Ramos (cell line): Measurements from ENCODE around the gene ZNF574.

Experiments
- in situ Hi-C: fragments of 300-500 bp; cut with MboI; formaldehyde crosslinking; loops from one replicate; pipeline ENCODE4 v1.14.3; 2022; ENCODE audit warnings: low sequenced_read_pairs; ENCODE audit not compliant: unreplicated experiment

ZNF574 gene

GRCh38 chr19:42120276-42120980 is 44.5 kb downstream of the ZNF574 start:
- in situ Hi-C loops = no loop called here

GRCh38 chr19:42121036-42121621 is 45.2 kb downstream of the ZNF574 start:
- in situ Hi-C loops = no loop called here

GRCh38 chr19:42121656-42122069 is 45.7 kb downstream of the ZNF574 start:
- in situ Hi-C loops = no loop called here

GRCh38 chr19:42122691-42123607 is 47.0 kb downstream of the ZNF574 start:
- in situ Hi-C loops = no loop called here

DNA sequence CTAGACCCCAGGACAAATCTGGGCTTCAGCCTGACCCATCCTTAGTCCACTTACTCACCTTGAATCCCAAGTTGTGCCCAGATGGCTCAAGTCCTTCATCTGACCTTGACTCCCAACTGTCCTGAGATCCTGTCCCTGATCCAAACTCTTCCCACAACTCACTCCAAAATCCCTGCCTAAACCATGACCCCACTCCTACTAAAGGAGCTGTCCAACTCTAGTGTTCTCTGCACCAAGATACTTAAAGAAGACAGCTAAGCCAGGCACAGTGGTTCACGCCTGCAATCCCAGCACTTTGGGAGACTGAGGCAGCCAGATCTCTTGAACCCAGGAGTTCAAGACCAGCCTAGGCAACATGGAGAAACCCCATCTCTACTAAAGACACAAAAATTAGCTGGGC is 47.8 kb downstream of the ZNF574 start:
- in situ Hi-C loops = no loop called here

GRCh38 chr19:42124386-42124901 is 48.5 kb downstream of the ZNF574 start:
- in situ Hi-C loops = no loop called here

- in situ Hi-C loops = no loop called here
Measured at GRCh38 chr19:42125536-42125935, 49.6 kb downstream of the ZNF574 start.

DNA sequence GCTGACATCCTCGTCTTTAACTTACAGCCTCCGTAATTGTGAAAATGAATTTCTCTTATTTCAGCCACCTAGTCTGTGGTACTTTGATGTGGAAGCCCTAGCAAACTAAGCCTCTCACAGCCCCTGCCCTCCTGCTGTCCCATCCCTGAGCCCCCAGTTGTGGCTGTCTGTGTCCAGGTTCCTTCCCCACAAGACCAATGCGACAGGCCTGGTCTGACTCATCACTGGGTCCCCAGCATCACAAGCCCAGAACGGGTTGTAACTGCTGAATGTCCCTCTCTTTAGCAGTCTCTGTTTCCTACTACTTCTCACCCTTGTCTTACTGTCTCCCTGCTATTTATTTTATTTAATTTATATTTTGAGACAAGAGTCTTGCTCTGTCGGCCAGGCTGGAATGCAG is 50.6 kb downstream of the ZNF574 start:
- in situ Hi-C loops = no loop called here

GRCh38 chr19:42129399-42130253 is 53.7 kb downstream of the ZNF574 start:
- in situ Hi-C loops = no loop called here

GRCh38 chr19:42130254-42130573 is 54.2 kb downstream of the ZNF574 start:
- in situ Hi-C loops = no loop called here
